WTC11 (cell line): ENCODE measurements around the gene EIF4ENIF1. TPM values are rescaled to one million over a fixed set of nuclear protein-coding genes. Genes with fewer than 3 reads are reported as not detected.

Source experiments
- ATAC-seq: fragments of 200-7000 bp; cut with Tn5 transposase; 2 replicates; pipeline ENCODE4 v1.10.0; 2021; ENCODE audit warnings: mild to moderate bottlenecking, moderate library complexity
- CTCF ChIA-PET: fragments of 300-600 bp; sonication (Branson Sonifier 250); formaldehyde crosslinking; loops from one replicate; lab custom pipeline; 2021; ENCODE audit warnings: antibody characterized with exemption; lab: Charles Lee
- POLR2A ChIA-PET: fragments of 350-600 bp; sonication (Branson Sonifier 250); formaldehyde crosslinking; loops from one replicate; lab custom pipeline; 2021; ENCODE audit warnings: antibody characterized with exemption; lab: Charles Lee
- DNase-seq: peaks from one replicate; pipeline ENCODE4 v3.0.0; 2021; ENCODE audit warnings: low spot score
- H3K27ac Mint-ChIP-seq: 2 replicates; pipeline ENCODE4 v1.8.0; 2021; ENCODE audit warnings: mixed read lengths
- H3K27me3 Mint-ChIP-seq: 2 replicates; pipeline ENCODE4 v1.8.0; 2021; ENCODE audit warnings: low read depth, mild to moderate bottlenecking, moderate library complexity, mixed read lengths
- H3K36me3 Mint-ChIP-seq: 2 replicates; pipeline ENCODE4 v1.8.0; 2021; ENCODE audit warnings: mixed read lengths
- H3K4me1 Mint-ChIP-seq: 2 replicates; pipeline ENCODE4 v1.8.0; 2022; ENCODE audit warnings: mixed read lengths
- H3K4me3 Mint-ChIP-seq: 2 replicates; pipeline ENCODE4 v1.8.0; 2021; ENCODE audit warnings: mild to moderate bottlenecking, moderate library complexity, mixed read lengths
- H3K9me3 Mint-ChIP-seq: 2 replicates; pipeline ENCODE4 v1.8.0; 2021; ENCODE audit warnings: mixed read lengths
- ATF3 ChIP-seq: sonication (generic); formaldehyde crosslinking; conservative IDR thresholded peaks from 2 replicates; pipeline ENCODE4 v1.8.1; 2022; ENCODE audit warnings: mild to moderate bottlenecking, missing genetic modification reagents
- E2F5 ChIP-seq: sonication (generic); formaldehyde crosslinking; IDR thresholded peaks from 2 replicates; pipeline ENCODE4 v1.8.1; 2022; ENCODE audit warnings: mild to moderate bottlenecking, moderate library complexity, missing genetic modification reagents
- ESRRA ChIP-seq: sonication (generic); formaldehyde crosslinking; IDR thresholded peaks from 2 replicates; pipeline ENCODE4 v1.8.1; 2022; ENCODE audit warnings: mild to moderate bottlenecking, missing genetic modification reagents, borderline replicate concordance
- FOXP4 ChIP-seq: sonication (generic); formaldehyde crosslinking; IDR thresholded peaks from 2 replicates; pipeline ENCODE4 v1.8.0; 2022; ENCODE audit warnings: mild to moderate bottlenecking, missing genetic modification reagents
- HMGA2 ChIP-seq: fragments of 250-450 bp; sonication (Bioruptor Pico); IDR thresholded peaks from 2 replicates; pipeline ENCODE4 v1.4.0; 2021; ENCODE audit warnings: mild to moderate bottlenecking, moderate library complexity
- MYBL2 ChIP-seq: sonication (generic); formaldehyde crosslinking; IDR thresholded peaks from 2 replicates; pipeline ENCODE4 v1.8.1; 2023; ENCODE audit warnings: mild to moderate bottlenecking, moderate library complexity, missing genetic modification reagents
- PRDM15 ChIP-seq: sonication (generic); formaldehyde crosslinking; IDR thresholded peaks from 2 replicates; pipeline ENCODE4 v1.8.0; 2022; ENCODE audit warnings: missing genetic modification reagents
- RELA ChIP-seq: sonication (generic); formaldehyde crosslinking; IDR thresholded peaks from 2 replicates; pipeline ENCODE4 v1.8.1; 2022; ENCODE audit warnings: missing genetic modification reagents, mild to moderate bottlenecking, borderline replicate concordance
- SOX15 ChIP-seq: fragments of 250-450 bp; sonication (Bioruptor Pico); IDR thresholded peaks from 2 replicates; pipeline ENCODE4 v1.9.0; 2021; ENCODE audit warnings: mild to moderate bottlenecking
- TP53 ChIP-seq: sonication (generic); formaldehyde crosslinking; IDR thresholded peaks from 2 replicates; pipeline ENCODE4 v1.8.1; 2023; ENCODE audit warnings: mild to moderate bottlenecking, missing genetic modification reagents
- ZBTB43 ChIP-seq: sonication (generic); formaldehyde crosslinking; IDR thresholded peaks from 2 replicates; pipeline ENCODE4 v1.8.1; 2023; ENCODE audit warnings: mild to moderate bottlenecking, missing genetic modification reagents
- ZNF138 ChIP-seq: sonication (generic); formaldehyde crosslinking; conservative IDR thresholded peaks from 2 replicates; pipeline ENCODE4 v1.8.1; 2022; ENCODE audit warnings: mild to moderate bottlenecking, moderate library complexity, missing genetic modification reagents
- ZNF281 ChIP-seq: sonication (generic); formaldehyde crosslinking; IDR thresholded peaks from 2 replicates; pipeline ENCODE4 v1.8.0; 2023; ENCODE audit warnings: mild to moderate bottlenecking, missing genetic modification reagents
- ZNF512 ChIP-seq: sonication (generic); formaldehyde crosslinking; IDR thresholded peaks from 2 replicates; pipeline ENCODE4 v1.8.1; 2022; ENCODE audit warnings: missing genetic modification reagents, borderline replicate concordance
- ZSCAN18 ChIP-seq: fragments of 250-450 bp; sonication (Bioruptor Pico); IDR thresholded peaks from 2 replicates; pipeline ENCODE4 v2.1.2; 2022; ENCODE audit warnings: mild to moderate bottlenecking, moderate library complexity
- total RNA-seq: library from RNA; stranded (reverse); gene quantifications from 3 replicates; pipeline ENCODE4 v1.2.3, GENCODE V29; 2021

EIF4ENIF1 gene
- total RNA-seq, 1 experiment from 2014 or later: 22.8 TPM

- DNase-seq: no peak
- ChIA-PET POLR2A (interaction anchor here (0.7 kb wide), 1 partner anchor 63 kb away, joined by 7 read pairs; no protein-coding TSS in a partner anchor), CTCF (interaction anchor here (0.6 to 0.7 kb wide), 4 partner anchors 51 to 1112 kb away, joined by 3 to 5 read pairs (median 3); no protein-coding TSS in a partner anchor)
- Mint-ChIP-seq H3K27me3 (no peaks in the 10 kb centered on the region), H3K36me3 (peaks cover 7% of the 10 kb centered on the region; the same call in 1 of the 2 replicates), H3K9me3 (peaks cover 9% of the 10 kb centered on the region), H3K27ac (no peak overlapping the region), H3K4me3 (no peak overlapping the region)
- TF ChIP-seq ZNF138 (CRISPR knock-in tag) (no peak), E2F5 (CRISPR knock-in tag) (no peak), HMGA2 (CRISPR knock-in tag) (no peak), SOX15 (no peak), TP53 (no peak), RELA (CRISPR knock-in tag) (no peak), PRDM15 (CRISPR knock-in tag) (no peak), ZNF512 (CRISPR knock-in tag) (no peak), ATF3 (CRISPR knock-in tag) (no peak), ZSCAN18 (CRISPR knock-in tag) (no peak), FOXP4 (no peak), MYBL2 (CRISPR knock-in tag) (no peak), ESRRA (CRISPR knock-in tag) (no peak), ZBTB43 (CRISPR knock-in tag) (no peak), ZNF281 (CRISPR knock-in tag) (no peak)
- TF ChIP-seq, all 79 proteins: peak for 0
- no peak for ATAC-seq
- peaks cover 10% of the 10 kb centered on the region for H3K4me1 Mint-ChIP-seq
Measured at GRCh38 chr22:31503211-31503964, 13.7 kb upstream of the EIF4ENIF1 start.
